Measurements from ENCODE around the gene XRCC3.

GRCh38 chr14:103675957-103676356 is 39.3 kb downstream of the XRCC3 start:
- no peak for TF ChIP-seq POLR2AphosphoS5 (IDR thresholded peaks at IDR 0.05)
- no peak for TF ChIP-seq CTCF (IDR thresholded peaks at IDR 0.05)
- TF ChIP-seq EP300 (IDR thresholded peaks at IDR 0.05): no peak
- no peak for TF ChIP-seq POLR2A (IDR thresholded peaks at IDR 0.05)
